ENCODE results near the gene GALNS. TPM values are rescaled to one million over a fixed set of nuclear protein-coding genes. Genes with fewer than 3 reads are reported as not detected.

Gene GALNS
- total and polyA plus RNA-seq, 2 of the 13 experiments (the other 11 are each of a cell fraction or from before 2014, with no cell fraction given): 9.2 to 9.8 TPM

GRCh38 chr16:88856828-88857727 lies at the start of gene GALNS, which contains the start of gene TRAPPC2L (continued):
- no peak for TF ChIP-seq BCLAF1 (IDR thresholded peaks at IDR 0.05)
- TF ChIP-seq MEF2D (CRISPR knock-in tag; IDR thresholded peaks at IDR 0.05): peak; percentile 14; the same call in 1 of the 2 replicates
- TF ChIP-seq ZNF232 (CRISPR knock-in tag; IDR thresholded peaks at IDR 0.05; ENCODE audit: borderline replicate concordance): peak; percentile 63; the same call in 1 of the 2 replicates
- 0 out of 2 replicates have a peak, but pooled peaks have one; percentile 26 for TF ChIP-seq ZC3H4 (CRISPR knock-in tag; IDR thresholded peaks at IDR 0.05; ENCODE audit: borderline replicate concordance)
- 0 out of 2 replicates have a peak, but pooled peaks have one; percentile 55 for TF ChIP-seq ZBTB43 (CRISPR knock-in tag; conservative IDR thresholded peaks at IDR 0.05)
- TF ChIP-seq NCOA5 (CRISPR knock-in tag; IDR thresholded peaks at IDR 0.05): no peak
- TF ChIP-seq ETV5 (CRISPR knock-in tag; IDR thresholded peaks at IDR 0.05; ENCODE audit: borderline replicate concordance): peak; percentile 69
- TF ChIP-seq RBM22 (optimal IDR thresholded peaks at IDR 0.05; ENCODE audit: low read length): peak; percentile 99
- TF ChIP-seq RXRB (CRISPR knock-in tag; IDR thresholded peaks at IDR 0.05; ENCODE audit: borderline replicate concordance): peak; percentile 44; the same call in 1 of the 2 replicates
- TF ChIP-seq RARA (CRISPR knock-in tag; IDR thresholded peaks at IDR 0.05): peak; percentile 20; the same call in 1 of the 2 replicates
- TF ChIP-seq HMG20A (CRISPR knock-in tag; IDR thresholded peaks at IDR 0.05; ENCODE audit: borderline replicate concordance): no peak
- TF ChIP-seq ZNF800 (CRISPR knock-in tag; IDR thresholded peaks at IDR 0.05): 0 out of 2 replicates have a peak, but pooled peaks have one; percentile 54
- no peak for TF ChIP-seq LBX2 (CRISPR knock-in tag; IDR thresholded peaks at IDR 0.05; ENCODE audit: borderline replicate concordance)
- no peak for TF ChIP-seq ZKSCAN8 (CRISPR knock-in tag; IDR thresholded peaks at IDR 0.05; ENCODE audit: borderline replicate concordance)
- TF ChIP-seq ZNF781 (CRISPR knock-in tag; IDR thresholded peaks at IDR 0.05; ENCODE audit: borderline replicate concordance, not compliant biosample characterization): no peak
- peak; percentile 33; the same call in 1 of the 2 replicates for TF ChIP-seq THRA (CRISPR knock-in tag; IDR thresholded peaks at IDR 0.05; ENCODE audit: borderline replicate concordance)
- TF ChIP-seq SNAPC5 (CRISPR knock-in tag; IDR thresholded peaks at IDR 0.05; ENCODE audit: borderline replicate concordance): no peak
- TF ChIP-seq ZNF703 (CRISPR knock-in tag; IDR thresholded peaks at IDR 0.05; ENCODE audit: borderline replicate concordance): no peak
- no peak; the same call in none of the 2 replicates for TF ChIP-seq ZNF501 (CRISPR knock-in tag; IDR thresholded peaks at IDR 0.05)
